Mucosa of descending colon (tissue), 3 donors: ENCODE results near the gene ARHGAP4. TPM values are rescaled to one million over a fixed set of nuclear protein-coding genes. Genes with fewer than 3 reads are reported as not detected.

Experiments used
- ATAC-seq: fragments of 200-7000 bp; cut with Tn5 transposase; one replicate; pipeline ENCODE4 v1.9.1; 2020; ENCODE audit warnings: mild to moderate bottlenecking, moderate library complexity
- DNase-seq, 3 donors: peaks; one replicate each; pipeline ENCODE4 v3.0.0-alpha.2; 2020
- H3K36me3 ChIP-seq: fragments of 200-600 bp; one replicate; pipeline ENCODE4 v1.8.0; 2021; ENCODE audit warnings: low read depth, mild to moderate bottlenecking
- H3K4me1 ChIP-seq: fragments of 200-600 bp; one replicate; pipeline ENCODE4 v1.8.0; 2021; ENCODE audit warnings: low read depth, mild to moderate bottlenecking
- H3K4me3 ChIP-seq: fragments of 200-600 bp; one replicate; pipeline ENCODE4 v1.8.0; 2021; ENCODE audit warnings: mild to moderate bottlenecking
- H3K9me3 ChIP-seq: fragments of 200-600 bp; one replicate; pipeline ENCODE4 v1.8.0; 2021; ENCODE audit warnings: mild to moderate bottlenecking
- intact Hi-C, 2 donors: fragments of 100-400 bp; cut with DNase I in 1 of 2; cut with micrococcal nuclease in 1 of 2; formaldehyde crosslinking; loops; one replicate each; pipeline versions ENCODE4 v1.11.0 to v1.11.1; 2022; cut with DNase I, micrococcal nuclease
- total RNA-seq, 3 donors: library from RNA; stranded (reverse); fragmentation: NEBNext Ultra II Directional in 2 of 3; extraction: Animal tissue kit (Norgen Biotek cat#: 25700) in 2 of 3; gene quantifications; one replicate each; pipeline versions ENCODE4 v1.2.1 to v1.2.4, GENCODE V29; 2021 to 2023
- TF ChIP-seq, protein P1 (sequence below): fragments of 200-600 bp; IDR thresholded peaks from one replicate; pipeline ENCODE4 v1.8.0; 2022; ENCODE audit warnings: antibody characterized with exemption, mild to moderate bottlenecking
- donor health status: DM: no; HTN: no; CAD: no; lungs with moderate emphysema.
- donor health status: DM: no; HTN: no; CAD: no.
- donor health status: DM: no; HTN: yes; CAD: no.

The ARHGAP4 gene
- total RNA-seq, 3 donors from 2014 or later = 35.0 to 47.8 (median 36.7) TPM

DNA sequence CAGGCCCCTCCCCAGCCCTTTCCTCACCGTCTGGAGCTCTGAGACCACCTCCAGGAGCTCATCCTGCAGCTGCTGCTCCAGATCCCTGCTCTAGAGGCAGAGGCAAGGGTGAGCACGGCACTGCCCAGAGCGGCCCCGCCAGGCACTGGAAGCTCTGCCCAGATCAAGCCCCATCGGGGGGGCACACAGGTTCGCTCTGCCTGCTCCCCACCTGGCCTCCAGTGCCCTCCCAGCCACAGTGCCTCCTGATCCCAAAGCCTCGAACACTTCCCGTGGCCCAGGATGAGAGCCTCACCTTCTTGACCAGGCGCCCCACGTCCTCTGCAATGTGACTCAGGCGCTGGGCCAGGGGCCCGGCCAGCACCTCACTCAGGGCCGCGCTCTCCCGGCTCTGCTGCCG lies 5.0 kb downstream of the ARHGAP4 start:
- Histone ChIP-seq H3K4me3 (no peak overlapping the region), H3K4me1 (no peaks in the 10 kb centered on the region), H3K36me3 (no peaks in the 10 kb centered on the region), H3K9me3 (no peaks in the 10 kb centered on the region)
- TF ChIP-seq, protein P1, sequence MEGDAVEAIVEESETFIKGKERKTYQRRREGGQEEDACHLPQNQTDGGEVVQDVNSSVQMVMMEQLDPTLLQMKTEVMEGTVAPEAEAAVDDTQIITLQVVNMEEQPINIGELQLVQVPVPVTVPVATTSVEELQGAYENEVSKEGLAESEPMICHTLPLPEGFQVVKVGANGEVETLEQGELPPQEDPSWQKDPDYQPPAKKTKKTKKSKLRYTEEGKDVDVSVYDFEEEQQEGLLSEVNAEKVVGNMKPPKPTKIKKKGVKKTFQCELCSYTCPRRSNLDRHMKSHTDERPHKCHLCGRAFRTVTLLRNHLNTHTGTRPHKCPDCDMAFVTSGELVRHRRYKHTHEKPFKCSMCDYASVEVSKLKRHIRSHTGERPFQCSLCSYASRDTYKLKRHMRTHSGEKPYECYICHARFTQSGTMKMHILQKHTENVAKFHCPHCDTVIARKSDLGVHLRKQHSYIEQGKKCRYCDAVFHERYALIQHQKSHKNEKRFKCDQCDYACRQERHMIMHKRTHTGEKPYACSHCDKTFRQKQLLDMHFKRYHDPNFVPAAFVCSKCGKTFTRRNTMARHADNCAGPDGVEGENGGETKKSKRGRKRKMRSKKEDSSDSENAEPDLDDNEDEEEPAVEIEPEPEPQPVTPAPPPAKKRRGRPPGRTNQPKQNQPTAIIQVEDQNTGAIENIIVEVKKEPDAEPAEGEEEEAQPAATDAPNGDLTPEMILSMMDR = no peak
- intact Hi-C loops = no loop called here
- no peak for ATAC-seq
- DNase-seq = no peak

DNA sequence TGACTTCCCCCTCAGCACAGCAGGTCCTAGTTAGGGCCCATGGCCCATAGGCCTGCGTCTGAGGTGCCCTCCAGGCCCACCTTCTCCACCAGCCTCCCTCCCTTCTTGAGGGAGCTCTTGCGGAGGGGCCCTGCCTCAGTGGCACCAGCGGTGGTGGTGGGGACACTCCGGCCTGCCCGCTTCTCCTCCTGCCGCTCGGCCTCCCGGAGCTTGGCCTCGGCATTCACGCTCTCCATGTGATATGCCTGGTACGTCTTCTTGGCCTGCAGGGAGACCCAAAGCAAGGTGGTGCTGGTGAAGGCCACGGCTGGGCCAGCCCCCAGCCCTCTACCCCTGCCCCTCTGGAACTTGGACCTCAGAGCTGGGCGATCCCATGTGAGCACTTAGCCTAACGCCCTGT lies 5.5 kb downstream of the ARHGAP4 start:
- DNase-seq = no peak
- Histone ChIP-seq H3K4me3 (no peak overlapping the region), H3K36me3 (no peaks in the 10 kb centered on the region), H3K9me3 (no peaks in the 10 kb centered on the region), H3K4me1 (no peaks in the 10 kb centered on the region)
- TF ChIP-seq, protein P1 = no peak
- intact Hi-C loops = no loop called here
- ATAC-seq = no peak

DNA sequence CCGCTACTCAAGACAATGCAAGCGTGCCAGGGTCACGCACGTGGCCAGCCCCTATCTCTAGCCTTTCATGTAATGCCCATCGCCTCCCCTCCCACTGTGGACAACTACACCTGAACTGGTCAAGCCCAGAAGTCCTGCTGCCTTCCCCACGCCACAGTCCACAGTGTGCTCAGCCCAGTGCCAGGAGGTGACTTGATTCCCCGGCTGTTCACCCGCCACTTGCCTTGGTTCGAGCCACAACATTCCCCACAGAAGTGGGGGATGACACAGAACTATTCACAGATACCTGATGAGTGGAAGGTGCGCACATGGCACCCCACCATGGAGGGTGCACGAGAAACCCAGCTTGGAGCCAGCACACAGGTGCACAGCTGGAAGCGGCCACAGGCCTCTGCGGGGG lies 6.8 kb downstream of the ARHGAP4 start:
- intact Hi-C loops = no loop called here
- TF ChIP-seq, protein P1 = no peak
- DNase-seq (no peak), ATAC-seq (no peak)
- Histone ChIP-seq H3K4me1 (no peaks in the 10 kb centered on the region), H3K36me3 (no peaks in the 10 kb centered on the region), H3K4me3 (no peak overlapping the region), H3K9me3 (no peaks in the 10 kb centered on the region)

DNA sequence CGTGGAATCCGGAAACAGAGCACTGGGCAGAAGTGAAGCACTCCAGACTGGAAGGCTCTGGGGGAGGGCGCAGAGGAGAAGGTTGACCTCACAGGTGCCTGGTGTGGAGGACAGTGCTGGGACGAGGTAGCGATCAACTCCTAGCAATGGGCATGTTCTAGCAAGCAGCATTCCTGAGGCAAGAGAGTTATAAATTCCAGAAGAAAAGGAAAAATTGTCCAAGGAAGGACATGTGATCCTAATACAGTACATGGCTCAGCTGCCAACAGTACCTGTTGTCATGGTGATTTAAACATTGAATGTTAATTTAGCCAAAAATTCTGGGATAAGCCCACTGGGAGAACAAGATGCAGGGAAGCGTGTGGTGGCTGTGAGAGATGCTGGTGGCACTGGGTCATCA lies 8.2 kb downstream of the ARHGAP4 start:
- Histone ChIP-seq H3K4me1 (no peaks in the 10 kb centered on the region), H3K36me3 (no peaks in the 10 kb centered on the region), H3K9me3 (no peaks in the 10 kb centered on the region), H3K4me3 (no peak overlapping the region)
- DNase-seq = no peak
- intact Hi-C loops = no loop called here
- no peak for ATAC-seq
- TF ChIP-seq, protein P1 = no peak

DNA sequence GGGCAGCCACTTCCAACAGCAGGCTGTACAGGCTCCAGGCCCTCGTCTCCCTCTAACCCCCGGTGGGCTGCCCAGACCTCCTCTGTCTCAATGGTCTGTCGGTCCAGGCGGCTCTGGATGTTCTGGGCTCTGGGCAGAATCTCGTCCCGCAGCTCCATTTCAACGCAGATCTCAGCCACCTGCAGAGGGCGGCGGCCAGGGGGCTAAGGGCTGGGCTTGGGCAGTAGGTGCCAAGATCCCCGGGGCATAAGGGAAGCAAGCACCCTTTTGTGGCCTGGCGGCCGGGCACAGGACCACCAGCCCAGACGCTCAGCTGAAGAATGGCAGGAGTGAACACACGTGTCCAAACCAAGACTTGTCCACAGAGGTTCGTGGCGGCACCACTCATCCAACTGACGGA lies 12.4 kb downstream of the ARHGAP4 start:
- DNase-seq = no peak

DNA sequence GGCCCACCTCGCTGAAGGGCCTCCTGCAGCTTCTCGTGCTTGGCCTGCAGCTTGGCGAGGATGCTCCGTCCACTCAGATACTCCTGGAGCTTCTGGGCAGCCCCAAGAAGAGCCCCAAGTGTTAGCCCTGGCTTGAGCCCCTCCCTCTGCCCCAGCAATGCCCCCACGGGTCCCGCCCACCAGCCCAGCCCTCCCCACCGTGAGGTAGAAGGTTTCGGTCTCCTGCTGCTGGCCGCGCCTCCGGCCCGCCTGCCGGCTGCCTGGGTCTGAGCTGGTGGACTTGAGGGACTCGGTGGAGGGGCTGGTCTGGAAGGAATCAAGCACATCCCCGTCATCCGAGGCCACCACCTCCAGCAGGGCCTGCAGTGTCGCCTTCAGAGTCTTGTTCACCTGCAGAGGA lies 12.9 kb downstream of the ARHGAP4 start:
- H3K9me3 ChIP-seq = no peaks in the 10 kb centered on the region
- H3K36me3 ChIP-seq = no peaks in the 10 kb centered on the region
- ATAC-seq (no peak), DNase-seq (no peak)
- no peaks in the 10 kb centered on the region for H3K4me1 ChIP-seq
- intact Hi-C loops = no loop called here
- TF ChIP-seq, protein P1 = no peak
- H3K4me3 ChIP-seq = no peak overlapping the region

More for the DNA sequence above, 12.4 kb downstream of the ARHGAP4 start:
- Histone ChIP-seq H3K4me3 (no peak overlapping the region), H3K4me1 (no peaks in the 10 kb centered on the region), H3K9me3 (no peaks in the 10 kb centered on the region), H3K36me3 (no peaks in the 10 kb centered on the region)
- TF ChIP-seq, protein P1 = no peak
- ATAC-seq = no peak
- intact Hi-C loops = no loop called here
